Adipocyte (in vitro differentiated cells): ENCODE results near the gene TMCO4.

Experiments used
- DNase-seq: peaks from one replicate; pipeline ENCODE4 v3.0.0-alpha.2; 2015; ENCODE audit warnings: low read depth
- H3K27me3 ChIP-seq: replicated peaks from 2 replicates; pipeline ENCODE4 v1.7.0; 2013; ENCODE audit warnings: mild to moderate bottlenecking, low read length, moderate library complexity; ENCODE audit not compliant: control insufficient read depth, insufficient read depth
- H3K36me3 ChIP-seq: 2 replicates; pipeline ENCODE4 v1.7.0; 2013; ENCODE audit warnings: low read length, mild to moderate bottlenecking, moderate library complexity; ENCODE audit not compliant: control insufficient read depth, insufficient read depth, severe bottlenecking
- H3K4me1 ChIP-seq: 2 replicates; pipeline ENCODE4 v1.7.0; 2013; ENCODE audit warnings: mild to moderate bottlenecking, low read length, moderate library complexity; ENCODE audit not compliant: control insufficient read depth, insufficient read depth
- H3K4me3 ChIP-seq: 2 replicates; pipeline ENCODE4 v1.7.0; 2013; ENCODE audit warnings: mild to moderate bottlenecking, low read length, moderate library complexity
- H3K9ac ChIP-seq: 2 replicates; pipeline ENCODE4 v1.7.0; 2013; ENCODE audit warnings: mild to moderate bottlenecking, low read length, moderate library complexity
- H3K9me3 ChIP-seq: 2 replicates; pipeline ENCODE4 v1.7.0; 2013; ENCODE audit warnings: mild to moderate bottlenecking, low read length, moderate library complexity; ENCODE audit not compliant: control insufficient read depth

TMCO4 gene

GRCh38 chr1:19759740-19760089 is 40.0 kb downstream of the TMCO4 start:
- peaks cover 3% of the 10 kb centered on the region for H3K36me3 ChIP-seq
- peaks cover 20% of the 10 kb centered on the region for H3K4me1 ChIP-seq
- H3K4me3 ChIP-seq: no peak overlapping the region
- no peaks in the 10 kb centered on the region for H3K9me3 ChIP-seq
- no peaks in the 10 kb centered on the region for H3K27me3 ChIP-seq
- no peak overlapping the region for H3K9ac ChIP-seq
- peak; percentile 9 for DNase-seq

GRCh38 chr1:19758227-19758830 is 41.4 kb downstream of the TMCO4 start:
- Histone ChIP-seq H3K9me3 (no peaks in the 10 kb centered on the region), H3K36me3 (peaks cover 11% of the 10 kb centered on the region), H3K4me3 (no peak overlapping the region), H3K4me1 (peaks cover 20% of the 10 kb centered on the region), H3K27me3 (no peaks in the 10 kb centered on the region), H3K9ac (no peak overlapping the region)
- DNase-seq: peak; percentile 44

GRCh38 chr1:19757641-19758040 is 42.1 kb downstream of the TMCO4 start:
- Histone ChIP-seq H3K9me3 (no peaks in the 10 kb centered on the region), H3K4me3 (no peak overlapping the region), H3K27me3 (no peaks in the 10 kb centered on the region), H3K9ac (no peak overlapping the region), H3K36me3 (peaks cover 11% of the 10 kb centered on the region), H3K4me1 (peaks cover 20% of the 10 kb centered on the region)
- no peak for DNase-seq

DNA sequence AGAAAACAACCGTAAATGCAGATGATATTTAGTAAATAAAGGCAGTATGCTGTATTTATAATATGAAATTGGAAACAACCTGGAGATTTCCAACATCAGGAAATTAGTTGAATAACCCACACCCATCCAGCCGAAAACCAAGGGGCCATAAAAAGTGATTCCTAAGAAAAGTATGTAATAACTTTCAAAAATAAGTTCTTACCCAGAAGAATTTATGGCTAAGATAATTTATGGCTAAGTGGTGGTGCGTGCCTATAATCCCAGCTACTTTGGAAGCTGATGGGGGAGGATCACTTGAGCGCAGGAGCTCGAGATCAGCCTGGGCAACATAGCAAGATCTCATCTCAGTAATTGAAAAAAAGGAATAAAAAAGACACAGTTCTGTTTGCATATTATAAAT is 43.2 kb downstream of the TMCO4 start:
- Histone ChIP-seq H3K9me3 (no peaks in the 10 kb centered on the region), H3K4me3 (no peak overlapping the region), H3K27me3 (no peaks in the 10 kb centered on the region), H3K4me1 (peaks cover 20% of the 10 kb centered on the region), H3K36me3 (peaks cover 11% of the 10 kb centered on the region), H3K9ac (no peak overlapping the region)
- no peak for DNase-seq

- DNase-seq: no peak
- Histone ChIP-seq H3K9me3 (no peaks in the 10 kb centered on the region), H3K4me3 (no peak overlapping the region), H3K36me3 (peaks cover 11% of the 10 kb centered on the region), H3K27me3 (no peaks in the 10 kb centered on the region), H3K9ac (no peak overlapping the region), H3K4me1 (peaks cover 19% of the 10 kb centered on the region)
Measured at GRCh38 chr1:19754482-19754881, 45.2 kb downstream of the TMCO4 start.

- H3K36me3 ChIP-seq: peaks cover 11% of the 10 kb centered on the region
- H3K27me3 ChIP-seq: no peaks in the 10 kb centered on the region
- peaks cover 3% of the 10 kb centered on the region for H3K4me1 ChIP-seq
- H3K9ac ChIP-seq: no peak overlapping the region
- H3K4me3 ChIP-seq: no peak overlapping the region
- H3K9me3 ChIP-seq: no peaks in the 10 kb centered on the region
- no peak for DNase-seq
Measured at GRCh38 chr1:19752083-19752696, 47.5 kb downstream of the TMCO4 start.

- no peak for DNase-seq
- no peak overlapping the region for H3K4me3 ChIP-seq
- no peaks in the 10 kb centered on the region for H3K9me3 ChIP-seq
- no peaks in the 10 kb centered on the region for H3K27me3 ChIP-seq
- H3K9ac ChIP-seq: no peak overlapping the region
- peaks cover 3% of the 10 kb centered on the region for H3K4me1 ChIP-seq
- H3K36me3 ChIP-seq: peaks cover 16% of the 10 kb centered on the region
Measured at GRCh38 chr1:19750882-19751276, 48.8 kb downstream of the TMCO4 start.

GRCh38 chr1:19750101-19750881 is 49.4 kb downstream of the TMCO4 start:
- no peaks in the 10 kb centered on the region for H3K27me3 ChIP-seq
- DNase-seq: no peak
- H3K36me3 ChIP-seq: peaks cover 22% of the 10 kb centered on the region
- no peak overlapping the region for H3K4me3 ChIP-seq
- peaks cover 3% of the 10 kb centered on the region for H3K4me1 ChIP-seq
- no peak overlapping the region for H3K9ac ChIP-seq
- no peaks in the 10 kb centered on the region for H3K9me3 ChIP-seq

DNA sequence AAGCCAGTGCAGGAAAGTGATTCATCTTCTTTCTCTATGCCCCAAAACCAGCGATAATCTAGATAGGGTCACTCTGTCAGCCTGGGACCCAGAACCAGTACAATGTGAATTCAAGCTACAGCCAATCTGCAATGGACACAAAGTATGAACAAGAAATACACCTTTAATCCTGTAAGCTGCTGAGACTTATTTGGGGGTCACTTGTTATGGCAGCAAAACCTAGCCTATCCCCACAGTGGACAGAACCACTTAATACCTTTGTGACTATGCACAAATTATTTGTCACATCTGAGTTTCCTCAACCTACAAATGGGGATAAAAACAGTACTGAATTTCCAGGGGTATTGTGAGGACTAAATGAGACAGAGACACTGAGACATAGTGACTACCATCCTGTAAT is 50.0 kb downstream of the TMCO4 start:
- peaks cover 23% of the 10 kb centered on the region for H3K36me3 ChIP-seq

DNA sequence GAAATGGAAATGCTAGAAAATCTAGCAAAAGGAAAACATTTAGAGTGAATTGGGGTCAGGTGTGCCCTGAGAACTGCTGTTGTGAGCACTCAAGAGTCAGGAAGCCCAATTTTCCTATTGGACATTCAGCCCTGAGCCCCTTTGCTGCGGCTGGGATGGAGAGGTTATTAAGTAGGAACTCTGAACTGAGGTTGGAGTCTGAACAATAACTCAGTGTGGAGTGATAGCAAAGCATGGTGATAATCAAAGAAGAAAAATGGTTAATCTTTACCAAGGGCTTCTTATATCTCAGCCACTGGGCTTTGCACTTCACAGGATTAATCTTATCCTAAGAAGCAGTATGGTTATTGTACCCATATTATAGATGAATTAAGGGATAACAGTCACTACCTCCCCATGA is 52.0 kb downstream of the TMCO4 start:
- peaks cover 22% of the 10 kb centered on the region for H3K36me3 ChIP-seq
- no peak for DNase-seq
- peaks cover 3% of the 10 kb centered on the region for H3K4me1 ChIP-seq
- no peaks in the 10 kb centered on the region for H3K9me3 ChIP-seq
- no peak overlapping the region for H3K9ac ChIP-seq
- H3K4me3 ChIP-seq: no peak overlapping the region
- H3K27me3 ChIP-seq: no peaks in the 10 kb centered on the region

More for the DNA sequence above, 50.0 kb downstream of the TMCO4 start:
- H3K9me3 ChIP-seq: no peaks in the 10 kb centered on the region
- H3K27me3 ChIP-seq: no peaks in the 10 kb centered on the region
- H3K9ac ChIP-seq: no peak overlapping the region
- H3K4me1 ChIP-seq: peaks cover 3% of the 10 kb centered on the region
- H3K4me3 ChIP-seq: no peak overlapping the region
- DNase-seq: no peak

- no peak overlapping the region for H3K4me3 ChIP-seq
- peaks cover 26% of the 10 kb centered on the region for H3K36me3 ChIP-seq
- no peak for DNase-seq
- no peak overlapping the region for H3K9ac ChIP-seq
- H3K4me1 ChIP-seq: no peaks in the 10 kb centered on the region
- H3K27me3 ChIP-seq: no peaks in the 10 kb centered on the region
- no peaks in the 10 kb centered on the region for H3K9me3 ChIP-seq
Measured at GRCh38 chr1:19744886-19745285, 54.8 kb downstream of the TMCO4 start.
